ENCODE measurements around the gene LRRC58. TPM values are rescaled to one million over a fixed set of nuclear protein-coding genes. Genes with fewer than 3 reads are reported as not detected.

Gene LRRC58
- total RNA-seq, 4 donors from 2014 or later: 18.6 to 24.8 (median 21.9) TPM

- H3K27ac ChIP-seq: no peak within 1 kb of the TSS
- H3K4me3 ChIP-seq: peak within 1 kb of the TSS; percentile 28 to 49 (median 39)
- H3K27me3 ChIP-seq: no peaks in the 10 kb centered on the region
Observed at GRCh38 chr3:120284747-120285507, 64.2 kb downstream of the LRRC58 start, which contains the start of gene GPR156. TSS of gene GPR156 (minus strand) at chr3:120285222. CDS start at chr3:120244098, 41,124 bp downstream.

GRCh38 chr3:120281261-120281660 lies 67.9 kb downstream of the LRRC58 start:
- H3K9me3 ChIP-seq: no peaks in the 10 kb centered on the region
- H3K36me3 ChIP-seq: no peaks in the 10 kb centered on the region
- no peak overlapping the region for H3K27ac ChIP-seq
- TF ChIP-seq CTCF (IDR thresholded peaks at IDR 0.05) (no peak), POLR2A (IDR thresholded peaks at IDR 0.05) (no peak)
- DNase-seq: no peak
- no peak overlapping the region for H3K4me3 ChIP-seq
- peaks cover 0 to 10% (median 4%) of the 10 kb centered on the region in 4 donors for H3K4me1 ChIP-seq
- no peaks in the 10 kb centered on the region for H3K27me3 ChIP-seq

More at GRCh38 chr3:120284747-120285507, 64.2 kb downstream of the LRRC58 start, which contains the start of gene GPR156:
- Histone ChIP-seq H3K9me3 (no peaks in the 10 kb centered on the region), H3K4me1 (peaks cover 0 to 10% (median 4%) of the 10 kb centered on the region in 4 donors), H3K36me3 (no peaks in the 10 kb centered on the region)
- TF ChIP-seq POLR2A (IDR thresholded peaks at IDR 0.05) (no peak), CTCF (IDR thresholded peaks at IDR 0.05) (no peak)
- DNase-seq: no peak

GRCh38 chr3:120280566-120280965 lies 68.6 kb downstream of the LRRC58 start:
- Histone ChIP-seq H3K9me3 (no peaks in the 10 kb centered on the region), H3K4me3 (no peak overlapping the region), H3K4me1 (peaks cover 0 to 10% (median 4%) of the 10 kb centered on the region in 4 donors), H3K36me3 (no peaks in the 10 kb centered on the region), H3K27ac (no peak overlapping the region), H3K27me3 (no peaks in the 10 kb centered on the region)
- no peak for DNase-seq
- TF ChIP-seq CTCF (IDR thresholded peaks at IDR 0.05): no peak

- no peaks in the 10 kb centered on the region for H3K9me3 ChIP-seq
- H3K4me3 ChIP-seq: no peak overlapping the region
- H3K27ac ChIP-seq: no peak overlapping the region
- H3K36me3 ChIP-seq: no peaks in the 10 kb centered on the region
- no peaks in the 10 kb centered on the region for H3K27me3 ChIP-seq
- H3K4me1 ChIP-seq: peaks cover 0 to 4% (median 1%) of the 10 kb centered on the region in 4 donors
- DNase-seq: no peak
- TF ChIP-seq CTCF (IDR thresholded peaks at IDR 0.05): no peak
- no peak for TF ChIP-seq POLR2A (IDR thresholded peaks at IDR 0.05)
Observed at GRCh38 chr3:120280026-120280425, 69.1 kb downstream of the LRRC58 start.

GRCh38 chr3:120276767-120277166 lies 72.4 kb downstream of the LRRC58 start:
- H3K4me1 ChIP-seq: no peaks in the 10 kb centered on the region
- DNase-seq: no peak
- H3K4me3 ChIP-seq: no peak overlapping the region
- H3K9me3 ChIP-seq: no peaks in the 10 kb centered on the region
- H3K27me3 ChIP-seq: no peaks in the 10 kb centered on the region
- no peaks in the 10 kb centered on the region for H3K36me3 ChIP-seq
- TF ChIP-seq POLR2A (IDR thresholded peaks at IDR 0.05) (no peak), CTCF (IDR thresholded peaks at IDR 0.05) (no peak)
- no peak overlapping the region for H3K27ac ChIP-seq
